Measurements from ENCODE around the gene ACSF2. TPM values are rescaled to one million over a fixed set of nuclear protein-coding genes. Genes with fewer than 3 reads are reported as not detected.
A peak's percentile ranks its signal among the peaks of the same experiment; 100 is the strongest.

ACSF2 gene
- total and polyA plus RNA-seq, 2 of the 13 experiments (the other 11 are each of a cell fraction or from before 2014, with no cell fraction given) = 87.3 to 109 TPM

DNA sequence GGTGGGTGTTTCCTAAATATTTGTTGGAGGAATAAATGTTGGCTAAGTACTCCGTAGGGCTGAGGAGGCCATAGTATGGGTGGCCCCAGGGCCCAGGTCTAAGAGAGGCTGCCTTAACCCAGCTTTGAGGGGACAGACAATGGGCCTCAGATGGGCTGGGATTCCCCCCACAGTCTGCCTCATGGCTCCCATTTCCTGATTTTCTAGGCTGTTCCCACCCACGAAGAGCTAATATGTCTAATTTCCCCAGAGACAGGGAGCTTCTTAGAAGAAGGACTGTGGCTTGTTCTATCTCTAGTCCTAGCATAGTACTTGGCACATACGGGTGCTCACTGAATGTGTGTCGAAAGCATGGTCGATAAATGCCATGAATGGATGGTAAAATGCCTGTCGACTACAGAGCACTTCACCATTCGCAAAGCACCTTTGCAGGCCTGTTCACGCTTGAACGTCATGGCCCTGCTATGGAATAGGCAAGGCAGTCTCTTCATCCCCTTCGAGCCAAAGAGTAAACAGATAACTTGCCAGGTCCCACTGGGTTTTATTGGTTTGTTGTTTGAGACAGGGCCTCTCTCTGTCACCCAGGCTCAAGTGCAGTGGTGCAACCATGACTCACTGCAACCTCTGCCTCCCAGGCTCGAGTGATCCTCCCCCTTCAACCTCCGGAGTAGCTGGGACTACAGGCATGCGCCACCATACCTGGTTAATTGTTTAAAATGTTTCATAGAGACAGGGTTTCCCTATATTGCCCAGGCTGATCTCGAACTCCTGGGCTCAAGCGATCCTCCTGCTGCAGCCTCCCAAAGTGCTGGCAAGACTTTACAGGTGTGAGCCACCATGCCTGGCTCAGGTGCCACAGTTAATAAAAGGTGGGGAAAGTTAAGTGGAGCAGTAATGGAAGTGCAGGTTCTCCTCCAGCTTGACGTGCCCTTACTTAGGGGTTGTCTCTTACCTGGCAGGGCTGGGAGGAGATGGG, 33.0 kb downstream of the ACSF2 start (continued):
- TF ChIP-seq TMF1 (CRISPR knock-in tag; IDR thresholded peaks at IDR 0.05; ENCODE audit: low read depth) (no peak), ZNF549 (CRISPR knock-in tag; IDR thresholded peaks at IDR 0.05) (no peak), REXO4 (CRISPR knock-in tag; IDR thresholded peaks at IDR 0.05; ENCODE audit: borderline replicate concordance) (no peak), FOXA1 (IDR thresholded peaks at IDR 0.05) (no peak), FOXA1 (CRISPR knock-in tag; IDR thresholded peaks at IDR 0.05) (peak; percentile 72), PAF1 (CRISPR knock-in tag; IDR thresholded peaks at IDR 0.05) (no peak), MTF2 (CRISPR knock-in tag; IDR thresholded peaks at IDR 0.05; ENCODE audit: borderline replicate concordance) (no peak), ZNF484 (CRISPR knock-in tag; IDR thresholded peaks at IDR 0.05; ENCODE audit: borderline replicate concordance, low read depth) (no peak), RFX1 (IDR thresholded peaks at IDR 0.05) (no peak), ZNF232 (CRISPR knock-in tag; IDR thresholded peaks at IDR 0.05; ENCODE audit: borderline replicate concordance) (no peak), ZNF546 (CRISPR knock-in tag; conservative IDR thresholded peaks at IDR 0.05) (no peak; the same call in 1 of the 2 replicates), ZNF331 (CRISPR knock-in tag; IDR thresholded peaks at IDR 0.05) (peak; percentile 82; the same call in 1 of the 2 replicates), ZNF264 (CRISPR knock-in tag; IDR thresholded peaks at IDR 0.05) (no peak), SOX13 (IDR thresholded peaks at IDR 0.05) (no peak; the same call in 1 of the 2 replicates), SOX13 (CRISPR knock-in tag; conservative IDR thresholded peaks at IDR 0.05 in 1 of 2, IDR thresholded peaks at IDR 0.05 in 1 of 2) (peak in 1 of 2 experiments; percentile 60; a peak in 1 of 4 replicates), ZNF225 (CRISPR knock-in tag; IDR thresholded peaks at IDR 0.05) (no peak; the same call in 1 of the 2 replicates), NFE2 (CRISPR knock-in tag; IDR thresholded peaks at IDR 0.05) (no peak), ZNF850 (CRISPR knock-in tag; conservative IDR thresholded peaks at IDR 0.05) (no peak)
- TF ChIP-seq, protein P1, sequence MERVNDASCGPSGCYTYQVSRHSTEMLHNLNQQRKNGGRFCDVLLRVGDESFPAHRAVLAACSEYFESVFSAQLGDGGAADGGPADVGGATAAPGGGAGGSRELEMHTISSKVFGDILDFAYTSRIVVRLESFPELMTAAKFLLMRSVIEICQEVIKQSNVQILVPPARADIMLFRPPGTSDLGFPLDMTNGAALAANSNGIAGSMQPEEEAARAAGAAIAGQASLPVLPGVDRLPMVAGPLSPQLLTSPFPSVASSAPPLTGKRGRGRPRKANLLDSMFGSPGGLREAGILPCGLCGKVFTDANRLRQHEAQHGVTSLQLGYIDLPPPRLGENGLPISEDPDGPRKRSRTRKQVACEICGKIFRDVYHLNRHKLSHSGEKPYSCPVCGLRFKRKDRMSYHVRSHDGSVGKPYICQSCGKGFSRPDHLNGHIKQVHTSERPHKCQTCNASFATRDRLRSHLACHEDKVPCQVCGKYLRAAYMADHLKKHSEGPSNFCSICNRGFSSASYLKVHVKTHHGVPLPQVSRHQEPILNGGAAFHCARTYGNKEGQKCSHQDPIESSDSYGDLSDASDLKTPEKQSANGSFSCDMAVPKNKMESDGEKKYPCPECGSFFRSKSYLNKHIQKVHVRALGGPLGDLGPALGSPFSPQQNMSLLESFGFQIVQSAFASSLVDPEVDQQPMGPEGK (CRISPR knock-in tag; IDR thresholded peaks at IDR 0.05) = peak; percentile 48; the same call in 1 of the 2 replicates
- TF ChIP-seq, protein P2, sequence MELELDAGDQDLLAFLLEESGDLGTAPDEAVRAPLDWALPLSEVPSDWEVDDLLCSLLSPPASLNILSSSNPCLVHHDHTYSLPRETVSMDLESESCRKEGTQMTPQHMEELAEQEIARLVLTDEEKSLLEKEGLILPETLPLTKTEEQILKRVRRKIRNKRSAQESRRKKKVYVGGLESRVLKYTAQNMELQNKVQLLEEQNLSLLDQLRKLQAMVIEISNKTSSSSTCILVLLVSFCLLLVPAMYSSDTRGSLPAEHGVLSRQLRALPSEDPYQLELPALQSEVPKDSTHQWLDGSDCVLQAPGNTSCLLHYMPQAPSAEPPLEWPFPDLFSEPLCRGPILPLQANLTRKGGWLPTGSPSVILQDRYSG (CRISPR knock-in tag; IDR thresholded peaks at IDR 0.05) = no peak
- TF ChIP-seq, protein P3, sequence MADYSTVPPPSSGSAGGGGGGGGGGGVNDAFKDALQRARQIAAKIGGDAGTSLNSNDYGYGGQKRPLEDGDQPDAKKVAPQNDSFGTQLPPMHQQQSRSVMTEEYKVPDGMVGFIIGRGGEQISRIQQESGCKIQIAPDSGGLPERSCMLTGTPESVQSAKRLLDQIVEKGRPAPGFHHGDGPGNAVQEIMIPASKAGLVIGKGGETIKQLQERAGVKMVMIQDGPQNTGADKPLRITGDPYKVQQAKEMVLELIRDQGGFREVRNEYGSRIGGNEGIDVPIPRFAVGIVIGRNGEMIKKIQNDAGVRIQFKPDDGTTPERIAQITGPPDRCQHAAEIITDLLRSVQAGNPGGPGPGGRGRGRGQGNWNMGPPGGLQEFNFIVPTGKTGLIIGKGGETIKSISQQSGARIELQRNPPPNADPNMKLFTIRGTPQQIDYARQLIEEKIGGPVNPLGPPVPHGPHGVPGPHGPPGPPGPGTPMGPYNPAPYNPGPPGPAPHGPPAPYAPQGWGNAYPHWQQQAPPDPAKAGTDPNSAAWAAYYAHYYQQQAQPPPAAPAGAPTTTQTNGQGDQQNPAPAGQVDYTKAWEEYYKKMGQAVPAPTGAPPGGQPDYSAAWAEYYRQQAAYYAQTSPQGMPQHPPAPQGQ (CRISPR knock-in tag; IDR thresholded peaks at IDR 0.05; ENCODE audit: borderline replicate concordance) = no peak
- TF ChIP-seq, protein P4, sequence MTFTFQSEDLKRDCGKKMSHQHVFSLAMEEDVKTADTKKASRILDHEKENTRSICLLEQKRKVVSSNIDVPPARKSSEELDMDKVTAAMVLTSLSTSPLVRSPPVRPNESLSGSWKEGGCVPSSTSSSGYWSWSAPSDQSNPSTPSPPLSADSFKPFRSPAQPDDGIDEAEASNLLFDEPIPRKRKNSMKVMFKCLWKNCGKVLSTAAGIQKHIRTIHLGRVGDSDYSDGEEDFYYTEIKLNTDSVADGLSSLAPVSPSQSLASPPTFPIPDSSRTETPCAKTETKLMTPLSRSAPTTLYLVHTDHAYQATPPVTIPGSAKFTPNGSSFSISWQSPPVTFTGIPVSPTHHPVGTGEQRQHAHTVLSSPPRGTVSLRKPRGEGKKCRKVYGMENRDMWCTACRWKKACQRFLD (CRISPR knock-in tag; IDR thresholded peaks at IDR 0.05; ENCODE audit: borderline replicate concordance) = no peak
- TF ChIP-seq, protein P5, sequence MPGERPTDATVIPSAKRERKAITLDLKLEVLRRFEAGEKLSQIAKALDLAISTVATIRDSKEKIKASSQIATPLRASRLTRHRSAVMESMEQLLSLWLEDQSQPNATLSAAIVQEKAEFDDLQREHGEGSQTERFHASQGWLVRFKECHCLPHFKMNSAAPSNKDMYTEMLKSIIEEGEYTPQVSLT (CRISPR knock-in tag; IDR thresholded peaks at IDR 0.05; ENCODE audit: borderline replicate concordance, low read depth) = no peak

All from HepG2 (cell line).